ENCODE data around the gene POLR1A.

POLR1A gene

DNA sequence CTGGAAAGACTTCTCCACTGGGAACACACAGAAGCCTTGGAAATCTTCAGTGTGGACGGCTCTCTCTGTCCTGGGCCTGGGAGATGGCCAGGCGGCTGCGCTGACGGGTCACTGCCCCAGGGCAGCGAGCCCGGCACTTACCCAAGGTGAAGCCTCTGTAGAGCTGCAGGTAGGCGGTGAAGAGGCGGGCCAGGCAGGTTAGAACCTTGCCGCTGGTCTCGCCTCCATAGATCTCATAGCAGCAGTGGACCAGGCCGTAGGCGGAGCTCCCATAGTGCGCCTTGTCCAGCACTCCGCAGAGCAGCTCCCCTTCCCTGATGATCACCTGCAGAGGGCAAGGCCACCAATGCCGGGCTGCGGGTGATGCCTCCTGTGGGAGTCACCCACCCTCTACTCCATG is 53.0 kb downstream of the POLR1A start:
- no peaks in the 10 kb centered on the region for H3K9me3 ChIP-seq
- no peaks in the 10 kb centered on the region for H3K27me3 ChIP-seq
- no peak for TF ChIP-seq CTCF (IDR thresholded peaks at IDR 0.05)
- H3K27ac ChIP-seq, result no peak overlapping the region
- H3K36me3 ChIP-seq, result no peaks in the 10 kb centered on the region
- no peak overlapping the region for H3K4me3 ChIP-seq (ENCODE audit: low read depth in 1 of 2, low read length in 1 of 2)
- no peaks in the 10 kb centered on the region for H3K4me1 ChIP-seq (ENCODE audit: control insufficient read depth in 1 of 2, insufficient read depth in 1 of 2, low read depth in 1 of 2, low read length in 1 of 2)

DNA sequence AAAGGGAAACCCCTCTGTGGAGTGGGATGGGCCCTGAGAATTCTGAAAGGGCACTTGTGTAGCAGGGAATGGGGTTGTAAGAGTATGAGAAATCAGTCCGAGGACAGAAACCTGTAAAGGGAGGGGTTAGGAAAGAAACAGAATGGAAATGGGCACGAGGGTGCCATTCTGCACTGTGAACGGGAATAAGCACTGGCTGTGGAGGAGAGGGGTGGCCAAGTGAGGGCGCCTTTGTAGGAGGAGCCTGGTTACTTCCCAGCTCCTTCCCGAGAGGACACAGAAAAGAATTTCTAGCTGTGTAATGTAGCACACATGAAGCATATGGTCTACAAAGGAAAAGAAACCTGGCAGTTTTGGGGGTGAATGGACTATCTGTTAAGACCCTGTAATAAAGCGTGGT is 53.4 kb downstream of the POLR1A start:
- H3K4me1 ChIP-seq (ENCODE audit: control insufficient read depth in 1 of 2, insufficient read depth in 1 of 2, low read depth in 1 of 2, low read length in 1 of 2), result no peaks in the 10 kb centered on the region
- H3K27ac ChIP-seq, result no peak overlapping the region
- H3K4me3 ChIP-seq (ENCODE audit: low read depth in 1 of 2, low read length in 1 of 2), result no peak overlapping the region
- H3K9me3 ChIP-seq, result no peaks in the 10 kb centered on the region
- no peaks in the 10 kb centered on the region for H3K36me3 ChIP-seq
- H3K27me3 ChIP-seq, result no peaks in the 10 kb centered on the region
- TF ChIP-seq CTCF (IDR thresholded peaks at IDR 0.05), result no peak

DNA sequence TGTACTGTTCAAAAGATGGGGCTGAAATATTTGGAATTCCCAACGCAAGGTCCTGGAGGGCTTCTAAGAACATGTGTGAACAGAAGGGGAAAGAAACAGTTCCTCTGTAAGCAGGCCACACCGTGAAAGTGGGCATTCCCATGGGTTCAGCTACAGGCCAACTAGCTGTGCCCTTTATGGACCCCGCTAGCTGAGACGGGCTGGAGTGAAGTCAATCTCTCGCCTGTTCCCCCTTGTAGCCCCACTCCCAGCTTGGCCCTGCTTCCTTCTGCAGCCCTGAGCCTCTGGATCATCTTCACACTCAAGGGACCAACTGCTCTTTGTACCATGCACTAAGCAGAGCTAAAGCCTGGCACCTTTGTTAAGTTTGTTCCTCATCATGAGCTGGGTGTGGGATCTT is 55.4 kb downstream of the POLR1A start:
- H3K36me3 ChIP-seq, result no peaks in the 10 kb centered on the region
- no peak for TF ChIP-seq CTCF (IDR thresholded peaks at IDR 0.05)
- no peaks in the 10 kb centered on the region for H3K27me3 ChIP-seq
- no peak overlapping the region for H3K4me3 ChIP-seq (ENCODE audit: low read depth in 1 of 2, low read length in 1 of 2)
- no peak overlapping the region for H3K27ac ChIP-seq
- H3K4me1 ChIP-seq (ENCODE audit: control insufficient read depth in 1 of 2, insufficient read depth in 1 of 2, low read depth in 1 of 2, low read length in 1 of 2), result no peaks in the 10 kb centered on the region
- H3K9me3 ChIP-seq, result no peaks in the 10 kb centered on the region

GRCh38 chr2:86049529-86049928 is 56.2 kb downstream of the POLR1A start:
- no peaks in the 10 kb centered on the region for H3K4me1 ChIP-seq (ENCODE audit: control insufficient read depth in 1 of 2, insufficient read depth in 1 of 2, low read depth in 1 of 2, low read length in 1 of 2)
- no peaks in the 10 kb centered on the region for H3K36me3 ChIP-seq
- H3K9me3 ChIP-seq, result no peaks in the 10 kb centered on the region
- no peak for TF ChIP-seq CTCF (IDR thresholded peaks at IDR 0.05)
- H3K27ac ChIP-seq, result no peak overlapping the region
- H3K4me3 ChIP-seq (ENCODE audit: low read depth in 1 of 2, low read length in 1 of 2), result no peak overlapping the region
- no peaks in the 10 kb centered on the region for H3K27me3 ChIP-seq

- TF ChIP-seq CTCF (IDR thresholded peaks at IDR 0.05), result no peak
- H3K27ac ChIP-seq, result no peak overlapping the region
- H3K9me3 ChIP-seq, result no peaks in the 10 kb centered on the region
- no peaks in the 10 kb centered on the region for H3K36me3 ChIP-seq
- no peak overlapping the region for H3K4me3 ChIP-seq (ENCODE audit: low read depth in 1 of 2, low read length in 1 of 2)
- no peaks in the 10 kb centered on the region for H3K4me1 ChIP-seq (ENCODE audit: control insufficient read depth in 1 of 2, insufficient read depth in 1 of 2, low read depth in 1 of 2, low read length in 1 of 2)
- H3K27me3 ChIP-seq, result no peaks in the 10 kb centered on the region
Observed at GRCh38 chr2:86048888-86049287, 56.8 kb downstream of the POLR1A start.

DNA sequence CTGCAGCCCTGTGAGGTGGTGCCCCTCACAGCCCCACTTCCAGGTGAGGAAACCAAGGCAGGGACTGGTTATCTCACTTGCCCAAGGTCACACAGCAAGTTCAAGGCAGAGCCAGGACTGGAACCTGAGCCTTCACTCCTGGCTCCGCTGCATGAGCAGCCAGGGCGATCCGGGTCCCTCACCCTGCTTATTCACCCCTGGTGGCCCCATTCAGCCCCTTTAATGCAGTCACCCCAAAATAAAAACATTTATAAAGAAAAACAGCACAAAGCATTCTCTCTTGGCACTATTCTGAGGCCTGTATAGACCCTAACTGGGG is 57.3 kb downstream of the POLR1A start:
- H3K9me3 ChIP-seq, result no peaks in the 10 kb centered on the region
- no peak overlapping the region for H3K27ac ChIP-seq
- no peak overlapping the region for H3K4me3 ChIP-seq (ENCODE audit: low read depth in 1 of 2, low read length in 1 of 2)
- H3K27me3 ChIP-seq, result no peaks in the 10 kb centered on the region
- TF ChIP-seq CTCF (IDR thresholded peaks at IDR 0.05), result no peak
- no peaks in the 10 kb centered on the region for H3K36me3 ChIP-seq
- H3K4me1 ChIP-seq (ENCODE audit: control insufficient read depth in 1 of 2, insufficient read depth in 1 of 2, low read depth in 1 of 2, low read length in 1 of 2), result no peaks in the 10 kb centered on the region
